D721Med (cell line): ENCODE data around the gene HES4.

Source experiments
- DNase-seq: peaks from one replicate; pipeline ENCODE4 v3.0.0; 2011; ENCODE audit warnings: low spot score; ENCODE audit not compliant: insufficient read length
- FAIRE-seq: peaks from 2 replicates; lab custom pipeline; 2011; peaks lifted over from hg19 to GRCh38; lab: Jason Lieb, UNC
- CTCF ChIP-seq: IDR thresholded peaks from 2 replicates; pipeline ENCODE4 v1.5.1; 2012; ENCODE audit warnings: mild to moderate bottlenecking, control low read depth; ENCODE audit not compliant: insufficient read depth; ENCODE audit errors: missing control alignments

Gene HES4

DNA sequence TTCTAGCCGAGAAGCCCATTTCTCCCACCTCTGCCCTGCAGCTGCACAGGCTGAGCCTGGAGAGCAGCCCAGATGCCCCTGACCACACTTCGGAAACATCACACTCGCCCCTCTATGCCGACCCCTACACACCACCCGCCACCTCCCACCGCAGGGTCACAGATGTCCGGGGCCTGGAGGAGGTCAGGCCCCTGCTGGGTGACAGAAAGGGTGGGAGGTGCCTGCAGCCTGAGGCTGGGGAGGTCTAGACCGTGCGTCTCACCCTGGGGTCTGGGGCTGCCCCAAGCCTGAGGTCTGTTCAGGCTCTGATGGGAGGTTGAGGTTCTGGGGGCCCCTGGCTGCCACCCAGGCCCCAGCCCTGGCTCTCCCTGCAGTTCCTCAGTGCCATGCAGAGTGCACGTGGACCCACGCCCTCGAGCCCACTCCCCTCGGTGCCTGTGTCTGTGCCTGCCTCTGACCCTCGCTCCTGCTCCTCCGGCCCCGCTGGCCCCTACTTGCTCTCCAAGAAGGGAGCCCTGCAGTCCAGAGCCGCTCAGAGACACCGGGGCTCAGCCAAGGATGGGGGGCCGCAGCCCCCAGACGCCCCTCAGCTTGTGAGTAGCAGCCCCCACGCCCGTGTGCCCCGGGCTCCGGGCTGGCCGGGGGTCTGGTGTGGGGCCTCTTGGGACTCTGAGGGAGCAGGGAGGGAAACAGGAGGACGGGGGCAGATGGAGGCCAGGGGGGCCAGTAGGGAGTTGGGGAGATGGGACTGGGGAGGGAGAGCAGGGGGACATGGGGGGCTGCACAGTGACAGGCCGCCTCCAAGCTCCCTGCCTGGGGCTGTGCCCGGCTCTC, 26.2 kb downstream of the HES4 start:
- no peak for TF ChIP-seq CTCF

GRCh38 chr1:972726-973458, 27.0 kb downstream of the HES4 start:
- no peak for FAIRE-seq
- no peak for DNase-seq
- TF ChIP-seq CTCF: no peak

More for the DNA sequence above, 26.2 kb downstream of the HES4 start:
- FAIRE-seq (no peak), DNase-seq (no peak)

- DNase-seq (no peak), FAIRE-seq (no peak)
- no peak for TF ChIP-seq CTCF
Observed at GRCh38 chr1:971751-972506, 28.0 kb downstream of the HES4 start.

- TF ChIP-seq CTCF: no peak
- DNase-seq (no peak), FAIRE-seq (no peak)
Observed at GRCh38 chr1:970973-971730, 28.7 kb downstream of the HES4 start.

DNA sequence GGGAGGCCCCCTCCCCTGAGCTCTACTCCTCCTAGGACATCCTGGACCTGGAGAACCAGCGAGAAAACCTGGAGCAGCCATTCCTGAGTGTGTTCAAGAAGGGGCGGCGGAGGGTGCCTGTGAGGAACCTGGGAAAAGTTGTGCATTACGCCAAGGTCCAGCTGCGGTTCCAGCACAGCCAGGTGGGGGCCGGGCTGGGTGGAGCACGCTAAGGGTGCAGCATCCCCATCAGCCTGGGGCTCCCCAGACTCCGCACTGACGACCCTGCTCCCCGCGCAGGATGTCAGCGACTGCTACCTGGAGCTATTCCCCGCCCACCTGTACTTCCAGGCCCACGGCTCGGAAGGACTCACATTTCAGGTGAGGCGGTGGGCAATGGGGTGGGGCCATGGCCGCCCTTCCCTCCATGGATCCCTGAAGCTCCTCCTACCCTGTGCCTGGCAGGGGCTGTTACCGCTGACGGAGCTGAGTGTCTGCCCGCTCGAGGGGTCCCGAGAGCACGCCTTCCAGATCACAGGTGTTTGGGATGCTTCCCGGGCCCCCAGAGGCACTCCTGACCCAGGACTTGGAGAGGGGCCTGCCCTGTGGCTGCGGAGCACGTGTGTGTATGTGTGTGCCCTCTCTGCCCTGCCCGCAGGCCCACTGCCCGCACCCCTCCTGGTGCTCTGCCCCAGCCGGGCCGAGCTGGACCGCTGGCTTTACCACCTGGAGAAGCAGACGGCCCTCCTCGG, 29.5 kb downstream of the HES4 start:
- DNase-seq (no peak), FAIRE-seq (no peak)
- no peak for TF ChIP-seq CTCF

- no peak for TF ChIP-seq CTCF
- FAIRE-seq (no peak), DNase-seq (no peak)
Observed at GRCh38 chr1:969260-969855, 30.5 kb downstream of the HES4 start.
